Stimulated activated CD8-positive, alpha-beta memory T cell treated with anti-CD3 and anti-CD28 coated beads, Interleukin-7, amount 100 ng/mL, for 1 hour (primary cell): ENCODE results near the gene UCK2.
A peak's percentile ranks its signal among the peaks of the same experiment; 100 is the strongest.

Experiments
- DNase-seq, 2 donors: peaks; one replicate each; pipeline ENCODE4 v3.0.0-alpha.2; 2020; ENCODE audit warnings: low read depth in 2 of 2

The UCK2 gene

GRCh38 chr1:165855010-165855838 lies 27.8 kb downstream of the UCK2 start:
- no peak for DNase-seq

GRCh38 chr1:165856021-165856420 lies 28.6 kb downstream of the UCK2 start:
- DNase-seq: no peak

- no peak for DNase-seq
These were observed 29.2 kb downstream of the UCK2 start for GRCh38 chr1:165856606-165857005.

- DNase-seq: no peak
These were observed 29.8 kb downstream of the UCK2 start for GRCh38 chr1:165857046-165857801.

- no peak for DNase-seq
These were observed 31.0 kb downstream of the UCK2 start for GRCh38 chr1:165858364-165858823.

GRCh38 chr1:165858967-165859845 lies 31.8 kb downstream of the UCK2 start:
- DNase-seq: no peak

- DNase-seq: no peak
These were observed 32.7 kb downstream of the UCK2 start for GRCh38 chr1:165860065-165860464.

GRCh38 chr1:165861911-165862310 lies 34.5 kb downstream of the UCK2 start:
- no peak for DNase-seq

GRCh38 chr1:165862448-165862847 lies 35.0 kb downstream of the UCK2 start:
- no peak for DNase-seq

GRCh38 chr1:165863346-165863745 lies 35.9 kb downstream of the UCK2 start:
- no peak for DNase-seq

- no peak for DNase-seq
These were observed 38.4 kb downstream of the UCK2 start for GRCh38 chr1:165865633-165866340.

- DNase-seq: no peak
These were observed 41.9 kb downstream of the UCK2 start for GRCh38 chr1:165869343-165869742.

GRCh38 chr1:165871311-165872067 lies 44.1 kb downstream of the UCK2 start:
- DNase-seq: peak; percentile 9 to 15

GRCh38 chr1:165873481-165873880 lies 46.1 kb downstream of the UCK2 start:
- DNase-seq: no peak

- DNase-seq: no peak
These were observed 47.2 kb downstream of the UCK2 start for GRCh38 chr1:165874643-165875042.

- no peak for DNase-seq
These were observed 47.8 kb downstream of the UCK2 start for GRCh38 chr1:165875171-165875570.

- DNase-seq: no peak
These were observed 48.2 kb downstream of the UCK2 start for GRCh38 chr1:165875604-165876003.

GRCh38 chr1:165876121-165876520 lies 48.7 kb downstream of the UCK2 start:
- no peak for DNase-seq

GRCh38 chr1:165877411-165877810 lies 50.0 kb downstream of the UCK2 start:
- DNase-seq: no peak

GRCh38 chr1:165877940-165878556 lies 50.6 kb downstream of the UCK2 start:
- DNase-seq: no peak
